H1 (cell line): ENCODE results near the gene EMC1. TPM values are rescaled to one million over a fixed set of nuclear protein-coding genes. Genes with fewer than 3 reads are reported as not detected.

Experiments used
- CTCF ChIA-PET: fragments of 300-600 bp; sonication (Branson Sonifier 250); formaldehyde crosslinking; loops from one replicate; lab custom pipeline; 2021; ENCODE audit not compliant: partially characterized antibody; lab: Charles Lee
- POLR2A ChIA-PET: fragments of 300-600 bp; sonication (Branson Sonifier 250); formaldehyde crosslinking; loops from one replicate; lab custom pipeline; 2021; ENCODE audit warnings: inconsistent platforms; ENCODE audit not compliant: partially characterized antibody; lab: Charles Lee
- DNase-seq, 2 experiments: peaks; one replicate each; pipeline versions ENCODE4 v3.0.0 to v3.0.0-alpha.2; 2010 to 2022; ENCODE audit warnings: low spot score in 2 of 2, low read depth in 1 of 2, mixed read lengths in 1 of 2
- FAIRE-seq: peaks from 2 replicates; lab custom pipeline; 2011; peaks lifted over from hg19 to GRCh38; lab: Jason Lieb, UNC
- H2AFZ ChIP-seq: 2 replicates; pipeline ENCODE4 v1.8.1; 2012; ENCODE audit warnings: low read length, inconsistent platforms
- H2AK5ac ChIP-seq: 2 replicates; pipeline ENCODE4 v1.6.1; 2013; ENCODE audit warnings: low read depth, low read length
- H2BK120ac ChIP-seq: replicated peaks from 2 replicates; pipeline ENCODE3; 2013; ENCODE audit warnings: low read depth, low read length, inconsistent platforms
- H2BK12ac ChIP-seq: 2 replicates; pipeline ENCODE4 v1.6.1; 2013; ENCODE audit warnings: low read depth, low read length
- H2BK15ac ChIP-seq: 2 replicates; pipeline ENCODE4 v1.6.1; 2013; ENCODE audit warnings: low read length
- H2BK20ac ChIP-seq: 2 replicates; pipeline ENCODE4 v1.6.1; 2013; ENCODE audit warnings: low read length
- H2BK5ac ChIP-seq: 2 replicates; pipeline ENCODE4 v1.6.1; 2013; ENCODE audit warnings: low read depth, low read length
- H3K14ac ChIP-seq: 2 replicates; pipeline ENCODE4 v1.6.1; 2013; ENCODE audit warnings: inconsistent platforms; ENCODE audit not compliant: insufficient read length
- H3K18ac ChIP-seq: 2 replicates; pipeline ENCODE4 v1.6.1; 2013; ENCODE audit warnings: low read length; ENCODE audit errors: extremely low read depth
- H3K23ac ChIP-seq: 2 replicates; pipeline ENCODE4 v1.6.1; 2013; ENCODE audit warnings: inconsistent platforms; ENCODE audit not compliant: insufficient read length
- H3K23me2 ChIP-seq: 2 replicates; pipeline ENCODE4 v1.6.1; 2013; ENCODE audit warnings: low read depth, low read length
- H3K27ac ChIP-seq: 2 replicates; pipeline ENCODE4 v1.6.1; 2011; ENCODE audit warnings: low read depth, low read length, inconsistent platforms
- H3K27me3 ChIP-seq, 4 experiments: replicated peaks in 1 of 4; 1 replicate in 1 of 4; 2 replicates in 3 of 4; pipeline versions ENCODE4 v1.6.1 to v1.8.1; 2011 to 2013; ENCODE audit warnings: low read length in 3 of 4, mild to moderate bottlenecking in 3 of 4, inconsistent platforms in 2 of 4, mixed read lengths in 2 of 4, moderate library complexity in 1 of 4; ENCODE audit not compliant: control insufficient read depth in 3 of 4, insufficient read depth in 3 of 4; ENCODE audit errors: extremely low read depth in 1 of 4
- H3K36me3 ChIP-seq, 4 experiments: 2 replicates each; pipeline versions ENCODE4 v1.6.1 to v1.8.1; 2011 to 2013; ENCODE audit warnings: mild to moderate bottlenecking in 4 of 4, low read length in 3 of 4, moderate library complexity in 2 of 4, control low read depth in 1 of 4, inconsistent platforms in 1 of 4; ENCODE audit not compliant: insufficient read depth in 4 of 4, control insufficient read depth in 2 of 4
- H3K4ac ChIP-seq: replicated peaks from 2 replicates; pipeline ENCODE3; 2013; ENCODE audit warnings: low read length, low read depth, mixed read lengths, inconsistent platforms; ENCODE audit not compliant: insufficient read length
- H3K4me1 ChIP-seq, 4 experiments: replicated peaks in 1 of 4; 1 replicate in 1 of 4; 2 replicates in 3 of 4; pipeline versions ENCODE4 v1.6.1 to v1.8.1; 2011 to 2013; ENCODE audit warnings: low read length in 3 of 4, inconsistent platforms in 2 of 4, mixed read lengths in 1 of 4; ENCODE audit not compliant: insufficient read depth in 4 of 4, control insufficient read depth in 3 of 4
- H3K4me2 ChIP-seq, 2 experiments: 2 replicates each; pipeline versions ENCODE4 v1.6.1 to v1.8.1; 2011 to 2013; ENCODE audit warnings: low read depth in 2 of 2, low read length in 2 of 2, control low read depth in 1 of 2, inconsistent platforms in 1 of 2, mild to moderate bottlenecking in 1 of 2; ENCODE audit not compliant: insufficient read depth in 1 of 2
- H3K4me3 ChIP-seq, 4 experiments: fragments of 200-600, 300-600 bp in 1 of 4; sonication (generic), shearing (Covaris generic), sonication (Bioruptor Twin) in 1 of 4; 2 replicates each; pipeline versions ENCODE4 v1.5.1 to v1.8.1; 2011 to 2016; ENCODE audit warnings: low read length in 4 of 4, low read depth in 3 of 4, control low read depth in 2 of 4, inconsistent platforms in 2 of 4, mild to moderate bottlenecking in 2 of 4, mixed read lengths in 1 of 4, moderate library complexity in 1 of 4; ENCODE audit not compliant: insufficient read depth in 2 of 4; ENCODE audit errors: extremely low read depth in 1 of 4
- H3K56ac ChIP-seq: replicated peaks from 2 replicates; pipeline ENCODE3; 2013; ENCODE audit warnings: low read depth, mild to moderate bottlenecking, mixed read lengths, low read length, inconsistent platforms; ENCODE audit not compliant: insufficient read length
- H3K79me1 ChIP-seq: 2 replicates; pipeline ENCODE4 v1.6.1; 2013; ENCODE audit warnings: low read depth, low read length, control low read depth
- H3K79me2 ChIP-seq, 2 experiments: 2 replicates each; pipeline versions ENCODE4 v1.6.1 to v1.8.1; 2012 to 2013; ENCODE audit warnings: low read length in 2 of 2, mild to moderate bottlenecking in 2 of 2, inconsistent platforms in 1 of 2; ENCODE audit not compliant: insufficient read depth in 2 of 2, control insufficient read depth in 1 of 2
- H3K9ac ChIP-seq, 4 experiments: replicated peaks in 1 of 4; 1 replicate in 1 of 4; 2 replicates in 3 of 4; pipeline versions ENCODE4 v1.6.1 to v1.8.1; 2011 to 2013; ENCODE audit warnings: low read depth in 3 of 4, low read length in 3 of 4, control low read depth in 2 of 4, mild to moderate bottlenecking in 2 of 4, moderate library complexity in 2 of 4, inconsistent platforms in 1 of 4; ENCODE audit errors: extremely low read depth in 1 of 4
- H3K9me3 ChIP-seq, 2 experiments: 2 replicates each; pipeline versions ENCODE4 v1.6.1 to v1.8.1; 2012 to 2013; ENCODE audit warnings: mild to moderate bottlenecking in 2 of 2, moderate library complexity in 2 of 2, control low read depth in 1 of 2, inconsistent platforms in 1 of 2, low read depth in 1 of 2, low read length in 1 of 2, mixed read lengths in 1 of 2; ENCODE audit not compliant: insufficient read depth in 2 of 2
- H4K20me1 ChIP-seq, 2 experiments: replicated peaks in 1 of 2; 2 replicates each; pipeline versions ENCODE3 to v1.8.1; 2011 to 2013; ENCODE audit warnings: inconsistent platforms in 2 of 2, low read length in 2 of 2, mild to moderate bottlenecking in 1 of 2; ENCODE audit not compliant: insufficient read depth in 2 of 2, control insufficient read depth in 1 of 2
- H4K5ac ChIP-seq: 2 replicates; pipeline ENCODE4 v1.6.1; 2013; ENCODE audit warnings: low read length, low read depth, mixed read lengths, inconsistent platforms; ENCODE audit not compliant: insufficient read length
- H4K8ac ChIP-seq: 2 replicates; pipeline ENCODE4 v1.8.0; 2013; ENCODE audit warnings: mild to moderate bottlenecking, moderate library complexity, low read length, inconsistent platforms; ENCODE audit not compliant: insufficient read depth; ENCODE audit errors: extremely low read depth
- H4K91ac ChIP-seq: replicated peaks from 2 replicates; pipeline ENCODE3; 2013; ENCODE audit warnings: low read length, mixed read lengths, inconsistent platforms; ENCODE audit not compliant: insufficient read length
- BACH1 ChIP-seq: IDR thresholded peaks from 2 replicates; pipeline ENCODE4 v1.6.1; 2012; ENCODE audit warnings: low read length, improper control_type of control experiment
- MAFK ChIP-seq: IDR thresholded peaks from 2 replicates; pipeline ENCODE4 v1.6.1; 2012; ENCODE audit warnings: low read depth, mild to moderate bottlenecking, improper control_type of control experiment, low read length
- WGBS, 2 experiments: shearing (Covaris generic) in 1 of 2; methylation state at CpG; one replicate each; pipeline versions ENCODE4 v1.1.6 to v1.1.7; 2013 to 2015; ENCODE audit warnings: low lambda C conversion rate in 2 of 2, mixed read lengths in 2 of 2, inconsistent platforms in 1 of 2, low coverage in 1 of 2, missing lambda C conversion rate in 1 of 2; ENCODE audit not compliant: insufficient replicate concordance in 2 of 2, insufficient coverage in 1 of 2, insufficient read length in 1 of 2; ENCODE audit errors: extremely low coverage in 1 of 2, missing lambda C conversion rate in 1 of 2; 5-methylcytosine and 5-hydroxymethylcytosine counted together
- polyA plus RNA-seq, 7 experiments: library from polyadenylated mRNA; depleted of rRNA in 3 of 7; stranded (reverse) in 5 of 7; unstranded in 2 of 7; fragments of >200 nt in 5 of 7; fragments of 200-250 nt in 2 of 7; gene quantifications; 1 replicate in 5 of 7; 2 replicates in 1 of 7; 4 replicates in 1 of 7; pipeline versions ENCODE4 v1.2.1 to v1.2.3, GENCODE V29; 2011 to 2013; ENCODE audit warnings: missing spikeins in 2 of 7, mixed read lengths in 2 of 7
- total RNA-seq: library from RNA; stranded (reverse); fragmentation: NEBNext Ultra II Directional; extraction: Animal tissue kit (Norgen Biotek cat#: 25700); gene quantifications from 2 replicates; pipeline ENCODE4 v1.2.1, GENCODE V29; 2021
- TF ChIP-seq, protein P1 (sequence below): IDR thresholded peaks from 2 replicates; pipeline ENCODE4 v1.6.1; 2012; ENCODE audit warnings: inconsistent platforms

EMC1 gene
- total and polyA plus RNA-seq, 2 of the 8 experiments (the other 6 are each of a cell fraction or from before 2014, with no cell fraction given) = 51.0 to 53.5 TPM

DNA sequence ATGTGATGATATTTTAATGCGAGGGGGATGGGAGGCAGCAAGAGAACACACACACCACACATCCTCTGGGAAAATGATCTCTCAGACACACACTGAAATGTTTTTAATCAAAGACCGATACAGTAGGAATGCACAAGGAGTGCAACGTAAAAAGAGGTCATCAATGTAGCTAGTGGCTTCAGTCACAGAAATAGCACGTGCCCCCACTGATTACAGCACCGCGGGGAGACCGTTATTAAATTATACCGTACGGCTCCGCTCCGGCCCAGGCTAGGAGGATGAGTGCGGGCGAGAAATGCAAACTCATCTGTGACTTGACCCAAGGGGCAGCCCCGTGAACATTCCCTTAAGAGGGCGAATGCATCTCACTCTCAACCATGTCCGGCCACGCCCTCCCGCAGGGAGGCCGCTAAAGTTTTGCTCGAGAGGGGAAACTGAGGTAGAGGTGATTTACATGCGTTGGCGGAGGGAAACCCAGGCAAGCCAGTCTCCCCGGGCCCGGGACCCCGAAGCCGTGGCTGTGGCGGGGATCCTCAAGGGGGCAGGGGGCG is 41.8 kb downstream of the EMC1 start:
- TF ChIP-seq BACH1 (0 out of 2 replicates have a peak, but pooled peaks have one; percentile 43), MAFK (no peak)
- TF ChIP-seq, protein P1, sequence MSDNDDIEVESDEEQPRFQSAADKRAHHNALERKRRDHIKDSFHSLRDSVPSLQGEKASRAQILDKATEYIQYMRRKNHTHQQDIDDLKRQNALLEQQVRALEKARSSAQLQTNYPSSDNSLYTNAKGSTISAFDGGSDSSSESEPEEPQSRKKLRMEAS = 0 out of 2 replicates have a peak, but pooled peaks have one; percentile 27
- Histone ChIP-seq H3K27me3 (no peaks in the 10 kb centered on the region), H2BK15ac (no peak overlapping the region), H4K20me1 (peaks cover 15 to 21% of the 10 kb centered on the region in 2 experiments), H4K91ac (no peak overlapping the region), H3K36me3 (peaks cover 0 to 5% (median 2%) of the 10 kb centered on the region in 4 experiments; a peak in 2 of 8 replicates), H2BK120ac (no peak overlapping the region), H2AFZ (no peak overlapping the region), H3K56ac (peak overlapping the region; percentile 42), H4K8ac (peak overlapping the region; percentile 99), H3K79me2 (peaks cover 45 to 87% of the 10 kb centered on the region in 2 experiments), H3K9ac (peak overlapping the region; percentile 75 to 93 (median 84)), H2BK12ac (no peak overlapping the region), H3K79me1 (peaks cover 5% of the 10 kb centered on the region; the same call in 1 of the 2 replicates), H3K23me2 (peaks cover 9% of the 10 kb centered on the region), H3K4me2 (peak overlapping the region; percentile 79 to 90), H2BK20ac (no peak overlapping the region), H3K14ac (peak overlapping the region; percentile 13), H3K23ac (no peak overlapping the region), H2AK5ac (no peak overlapping the region), H3K4ac (no peak overlapping the region), H3K4me3 (peak overlapping the region; percentile 76 to 95 (median 91)), H4K5ac (peak overlapping the region; percentile 95), H3K18ac (0 out of 2 replicates have a peak overlapping the region, but pooled peaks have one; percentile 19), H2BK5ac (peak overlapping the region; percentile 18; the same call in 1 of the 2 replicates), H3K9me3 (no peaks in the 10 kb centered on the region), H3K27ac (peak overlapping the region; percentile 94), H3K4me1 (peaks cover 0 to 8% (median 0%) of the 10 kb centered on the region in 4 experiments; a peak in 3 of 7 replicates)
- 3% methylated on average over 27 of the region's 28 CpGs; no CpG with 5 or more reads in 1 of the 2 experiments for WGBS, 2 experiments
- DNase-seq = peak in 1 of 2 experiments; percentile 1
- ChIA-PET POLR2A (interaction anchor here (0.6 to 6.4 kb wide), 8 partner anchors 9 to 421 kb away, joined by 3 to 42 read pairs (median 4); partner anchors contain the start of genes EMC1 and MRTO4), CTCF (interaction anchor here (2.7 kb wide), 1 partner anchor 10 kb away, joined by 8 read pairs; no protein-coding TSS in a partner anchor)
- no peak for FAIRE-seq
